ENCODE results near the gene KAT2A. TPM values are rescaled to one million over a fixed set of nuclear protein-coding genes. Genes with fewer than 3 reads are reported as not detected.

KAT2A gene
- total and polyA plus RNA-seq, 9 of the 15 experiments (the other 6 are each of a cell fraction or from before 2014, with no cell fraction given), result 1.5 to 80.4 (median 31.9) TPM

DNA sequence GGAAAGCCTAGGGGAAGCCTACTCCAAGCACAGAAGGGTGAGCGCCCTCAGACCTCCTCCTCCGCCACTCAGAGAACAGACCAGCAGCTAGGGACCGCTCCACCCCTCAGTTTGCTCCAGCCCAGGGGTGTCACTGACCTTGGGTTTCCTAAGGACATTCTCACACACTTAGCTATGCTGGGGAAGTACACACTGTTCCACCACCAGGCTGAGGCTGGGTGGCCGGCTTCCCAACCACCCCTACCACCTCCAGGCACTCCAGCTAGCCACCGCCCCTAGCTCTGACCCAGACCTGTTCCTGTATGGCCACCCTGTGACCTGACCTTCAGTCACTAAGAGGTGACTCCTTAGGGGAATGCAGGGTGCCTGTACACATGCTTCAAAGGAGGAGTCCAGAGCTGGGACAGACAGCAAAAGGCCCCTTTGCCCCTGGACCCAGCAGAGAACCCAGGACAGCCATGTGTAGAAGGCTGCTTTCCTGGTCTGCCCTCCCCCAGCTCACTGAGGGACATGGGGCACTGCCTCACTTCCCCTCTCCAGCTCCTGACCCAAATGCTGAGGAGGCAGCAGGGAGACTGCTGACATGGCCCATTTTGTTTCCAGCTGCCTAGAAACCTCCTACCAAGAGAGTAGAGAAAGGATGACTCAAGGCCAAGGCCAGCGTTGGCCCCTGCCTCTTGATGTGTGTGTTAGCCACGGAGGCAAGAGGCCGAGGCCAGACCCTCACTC lies 8.1 kb upstream of the KAT2A start (continued):
- TF ChIP-seq ZHX1 (conservative IDR thresholded peaks at IDR 0.05; ENCODE audit: low read length) (no peak), KLF13 (tag; IDR thresholded peaks at IDR 0.05; ENCODE audit: borderline replicate concordance, low read depth) (no peak), ZBTB8A (IDR thresholded peaks at IDR 0.05; ENCODE audit: partially characterized antibody) (no peak), ZNF133 (CRISPR knock-in tag; IDR thresholded peaks at IDR 0.05) (no peak), RBFOX2 (IDR thresholded peaks at IDR 0.05; ENCODE audit: low read depth, low read length) (no peak), CC2D1A (IDR thresholded peaks at IDR 0.05) (no peak)
- TF ChIP-seq, protein P1, sequence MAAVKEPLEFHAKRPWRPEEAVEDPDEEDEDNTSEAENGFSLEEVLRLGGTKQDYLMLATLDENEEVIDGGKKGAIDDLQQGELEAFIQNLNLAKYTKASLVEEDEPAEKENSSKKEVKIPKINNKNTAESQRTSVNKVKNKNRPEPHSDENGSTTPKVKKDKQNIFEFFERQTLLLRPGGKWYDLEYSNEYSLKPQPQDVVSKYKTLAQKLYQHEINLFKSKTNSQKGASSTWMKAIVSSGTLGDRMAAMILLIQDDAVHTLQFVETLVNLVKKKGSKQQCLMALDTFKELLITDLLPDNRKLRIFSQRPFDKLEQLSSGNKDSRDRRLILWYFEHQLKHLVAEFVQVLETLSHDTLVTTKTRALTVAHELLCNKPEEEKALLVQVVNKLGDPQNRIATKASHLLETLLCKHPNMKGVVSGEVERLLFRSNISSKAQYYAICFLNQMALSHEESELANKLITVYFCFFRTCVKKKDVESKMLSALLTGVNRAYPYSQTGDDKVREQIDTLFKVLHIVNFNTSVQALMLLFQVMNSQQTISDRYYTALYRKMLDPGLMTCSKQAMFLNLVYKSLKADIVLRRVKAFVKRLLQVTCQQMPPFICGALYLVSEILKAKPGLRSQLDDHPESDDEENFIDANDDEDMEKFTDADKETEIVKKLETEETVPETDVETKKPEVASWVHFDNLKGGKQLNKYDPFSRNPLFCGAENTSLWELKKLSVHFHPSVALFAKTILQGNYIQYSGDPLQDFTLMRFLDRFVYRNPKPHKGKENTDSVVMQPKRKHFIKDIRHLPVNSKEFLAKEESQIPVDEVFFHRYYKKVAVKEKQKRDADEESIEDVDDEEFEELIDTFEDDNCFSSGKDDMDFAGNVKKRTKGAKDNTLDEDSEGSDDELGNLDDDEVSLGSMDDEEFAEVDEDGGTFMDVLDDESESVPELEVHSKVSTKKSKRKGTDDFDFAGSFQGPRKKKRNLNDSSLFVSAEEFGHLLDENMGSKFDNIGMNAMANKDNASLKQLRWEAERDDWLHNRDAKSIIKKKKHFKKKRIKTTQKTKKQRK (IDR thresholded peaks at IDR 0.05; ENCODE audit: borderline replicate concordance, low read depth, low read length), result no peak
- TF ChIP-seq, protein P2, sequence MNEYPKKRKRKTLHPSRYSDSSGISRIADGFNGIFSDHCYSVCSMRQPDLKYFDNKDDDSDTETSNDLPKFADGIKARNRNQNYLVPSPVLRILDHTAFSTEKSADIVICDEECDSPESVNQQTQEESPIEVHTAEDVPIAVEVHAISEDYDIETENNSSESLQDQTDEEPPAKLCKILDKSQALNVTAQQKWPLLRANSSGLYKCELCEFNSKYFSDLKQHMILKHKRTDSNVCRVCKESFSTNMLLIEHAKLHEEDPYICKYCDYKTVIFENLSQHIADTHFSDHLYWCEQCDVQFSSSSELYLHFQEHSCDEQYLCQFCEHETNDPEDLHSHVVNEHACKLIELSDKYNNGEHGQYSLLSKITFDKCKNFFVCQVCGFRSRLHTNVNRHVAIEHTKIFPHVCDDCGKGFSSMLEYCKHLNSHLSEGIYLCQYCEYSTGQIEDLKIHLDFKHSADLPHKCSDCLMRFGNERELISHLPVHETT (CRISPR knock-in tag; conservative IDR thresholded peaks at IDR 0.05 in 1 of 2, IDR thresholded peaks at IDR 0.05 in 1 of 2), result no peak
